Ishikawa (cell line): ENCODE data around the gene GABRR3.

Experiments used
- EGR1 ChIP-seq: IDR thresholded peaks from 2 replicates; pipeline ENCODE4 v1.6.1; 2012
- FOXM1 ChIP-seq: IDR thresholded peaks from 2 replicates; pipeline ENCODE4 v1.6.1; 2012; ENCODE audit warnings: low read depth, borderline replicate concordance
- TAF1 ChIP-seq: IDR thresholded peaks from 2 replicates; pipeline ENCODE4 v1.6.1; 2012; ENCODE audit warnings: low read depth, mild to moderate bottlenecking
- TF ChIP-seq, protein P1 (sequence below): IDR thresholded peaks from 2 replicates; pipeline ENCODE4 v1.6.1; 2012

DNA sequence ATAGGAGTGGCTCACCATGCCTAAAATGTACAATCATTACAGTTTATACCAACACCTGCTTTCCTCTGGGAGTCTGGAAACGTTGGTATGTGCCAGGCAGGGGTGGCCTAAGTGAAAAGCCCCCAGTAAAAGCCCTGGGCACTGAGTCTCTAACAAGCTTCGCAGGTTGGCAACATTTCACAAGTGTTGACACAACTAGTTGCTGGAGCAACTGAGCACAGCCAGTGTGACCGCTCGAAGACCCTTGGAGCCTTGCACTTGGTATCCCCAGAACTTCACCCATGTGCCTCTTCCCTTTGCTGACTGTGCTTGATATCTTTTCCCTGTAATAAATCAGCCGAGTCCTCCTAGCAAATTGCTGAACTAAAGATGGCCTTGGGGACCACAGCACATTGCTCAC, 65.6 kb downstream of the GABRR3 start:
- TF ChIP-seq, protein P1, sequence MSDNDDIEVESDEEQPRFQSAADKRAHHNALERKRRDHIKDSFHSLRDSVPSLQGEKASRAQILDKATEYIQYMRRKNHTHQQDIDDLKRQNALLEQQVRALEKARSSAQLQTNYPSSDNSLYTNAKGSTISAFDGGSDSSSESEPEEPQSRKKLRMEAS: no peak
- TF ChIP-seq FOXM1 (no peak), EGR1 (no peak), TAF1 (no peak)
